ENCODE results near the gene SUPT5H.

The SUPT5H gene

DNA sequence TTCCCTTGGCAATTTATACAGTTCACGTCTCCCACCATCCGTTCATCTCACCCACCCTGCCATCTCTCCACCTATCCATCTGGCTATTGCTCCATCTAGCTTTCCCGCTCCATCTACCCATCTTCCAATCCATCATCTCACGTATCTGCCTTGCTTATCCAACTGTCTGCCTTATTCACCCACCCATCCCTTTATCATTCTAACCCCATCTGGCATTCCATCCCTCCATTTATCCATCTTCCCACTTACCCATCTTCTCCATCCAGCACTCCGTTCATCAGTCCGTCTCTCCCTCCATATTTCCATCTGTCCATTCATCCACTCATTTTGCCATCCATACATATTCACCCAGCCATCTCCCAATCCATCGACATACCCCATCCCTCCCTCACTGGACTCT lies 19.6 kb upstream of the SUPT5H start:
- TF ChIP-seq ZC3H10 (CRISPR knock-in tag; IDR thresholded peaks at IDR 0.05) (no peak), ZFP30 (CRISPR knock-in tag; IDR thresholded peaks at IDR 0.05) (no peak), ZNF8 (CRISPR knock-in tag; IDR thresholded peaks at IDR 0.05) (no peak), CSDC2 (CRISPR knock-in tag; IDR thresholded peaks at IDR 0.05) (no peak), ISL1 (CRISPR knock-in tag; IDR thresholded peaks at IDR 0.05) (no peak), TCF4 (CRISPR knock-in tag; IDR thresholded peaks at IDR 0.05; ENCODE audit: borderline replicate concordance) (no peak), PPARA (CRISPR knock-in tag; IDR thresholded peaks at IDR 0.05; ENCODE audit: borderline replicate concordance) (no peak), ESRRG (CRISPR knock-in tag; IDR thresholded peaks at IDR 0.05) (no peak), SNAI2 (CRISPR knock-in tag; IDR thresholded peaks at IDR 0.05) (no peak), ZNF70 (CRISPR knock-in tag; IDR thresholded peaks at IDR 0.05) (no peak)
- TF ChIP-seq, protein P1, sequence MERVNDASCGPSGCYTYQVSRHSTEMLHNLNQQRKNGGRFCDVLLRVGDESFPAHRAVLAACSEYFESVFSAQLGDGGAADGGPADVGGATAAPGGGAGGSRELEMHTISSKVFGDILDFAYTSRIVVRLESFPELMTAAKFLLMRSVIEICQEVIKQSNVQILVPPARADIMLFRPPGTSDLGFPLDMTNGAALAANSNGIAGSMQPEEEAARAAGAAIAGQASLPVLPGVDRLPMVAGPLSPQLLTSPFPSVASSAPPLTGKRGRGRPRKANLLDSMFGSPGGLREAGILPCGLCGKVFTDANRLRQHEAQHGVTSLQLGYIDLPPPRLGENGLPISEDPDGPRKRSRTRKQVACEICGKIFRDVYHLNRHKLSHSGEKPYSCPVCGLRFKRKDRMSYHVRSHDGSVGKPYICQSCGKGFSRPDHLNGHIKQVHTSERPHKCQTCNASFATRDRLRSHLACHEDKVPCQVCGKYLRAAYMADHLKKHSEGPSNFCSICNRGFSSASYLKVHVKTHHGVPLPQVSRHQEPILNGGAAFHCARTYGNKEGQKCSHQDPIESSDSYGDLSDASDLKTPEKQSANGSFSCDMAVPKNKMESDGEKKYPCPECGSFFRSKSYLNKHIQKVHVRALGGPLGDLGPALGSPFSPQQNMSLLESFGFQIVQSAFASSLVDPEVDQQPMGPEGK (CRISPR knock-in tag; IDR thresholded peaks at IDR 0.05; ENCODE audit: borderline replicate concordance), result no peak
- TF ChIP-seq, protein P2, sequence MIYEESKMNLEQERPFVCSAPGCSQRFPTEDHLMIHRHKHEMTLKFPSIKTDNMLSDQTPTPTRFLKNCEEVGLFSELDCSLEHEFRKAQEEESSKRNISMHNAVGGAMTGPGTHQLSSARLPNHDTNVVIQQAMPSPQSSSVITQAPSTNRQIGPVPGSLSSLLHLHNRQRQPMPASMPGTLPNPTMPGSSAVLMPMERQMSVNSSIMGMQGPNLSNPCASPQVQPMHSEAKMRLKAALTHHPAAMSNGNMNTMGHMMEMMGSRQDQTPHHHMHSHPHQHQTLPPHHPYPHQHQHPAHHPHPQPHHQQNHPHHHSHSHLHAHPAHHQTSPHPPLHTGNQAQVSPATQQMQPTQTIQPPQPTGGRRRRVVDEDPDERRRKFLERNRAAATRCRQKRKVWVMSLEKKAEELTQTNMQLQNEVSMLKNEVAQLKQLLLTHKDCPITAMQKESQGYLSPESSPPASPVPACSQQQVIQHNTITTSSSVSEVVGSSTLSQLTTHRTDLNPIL (CRISPR knock-in tag; IDR thresholded peaks at IDR 0.05; ENCODE audit: low read depth), result no peak
- TF ChIP-seq, protein P3, sequence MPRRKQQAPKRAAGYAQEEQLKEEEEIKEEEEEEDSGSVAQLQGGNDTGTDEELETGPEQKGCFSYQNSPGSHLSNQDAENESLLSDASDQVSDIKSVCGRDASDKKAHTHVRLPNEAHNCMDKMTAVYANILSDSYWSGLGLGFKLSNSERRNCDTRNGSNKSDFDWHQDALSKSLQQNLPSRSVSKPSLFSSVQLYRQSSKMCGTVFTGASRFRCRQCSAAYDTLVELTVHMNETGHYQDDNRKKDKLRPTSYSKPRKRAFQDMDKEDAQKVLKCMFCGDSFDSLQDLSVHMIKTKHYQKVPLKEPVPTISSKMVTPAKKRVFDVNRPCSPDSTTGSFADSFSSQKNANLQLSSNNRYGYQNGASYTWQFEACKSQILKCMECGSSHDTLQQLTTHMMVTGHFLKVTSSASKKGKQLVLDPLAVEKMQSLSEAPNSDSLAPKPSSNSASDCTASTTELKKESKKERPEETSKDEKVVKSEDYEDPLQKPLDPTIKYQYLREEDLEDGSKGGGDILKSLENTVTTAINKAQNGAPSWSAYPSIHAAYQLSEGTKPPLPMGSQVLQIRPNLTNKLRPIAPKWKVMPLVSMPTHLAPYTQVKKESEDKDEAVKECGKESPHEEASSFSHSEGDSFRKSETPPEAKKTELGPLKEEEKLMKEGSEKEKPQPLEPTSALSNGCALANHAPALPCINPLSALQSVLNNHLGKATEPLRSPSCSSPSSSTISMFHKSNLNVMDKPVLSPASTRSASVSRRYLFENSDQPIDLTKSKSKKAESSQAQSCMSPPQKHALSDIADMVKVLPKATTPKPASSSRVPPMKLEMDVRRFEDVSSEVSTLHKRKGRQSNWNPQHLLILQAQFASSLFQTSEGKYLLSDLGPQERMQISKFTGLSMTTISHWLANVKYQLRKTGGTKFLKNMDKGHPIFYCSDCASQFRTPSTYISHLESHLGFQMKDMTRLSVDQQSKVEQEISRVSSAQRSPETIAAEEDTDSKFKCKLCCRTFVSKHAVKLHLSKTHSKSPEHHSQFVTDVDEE (CRISPR knock-in tag; IDR thresholded peaks at IDR 0.05), result no peak
- ATAC-seq, result no peak

DNA sequence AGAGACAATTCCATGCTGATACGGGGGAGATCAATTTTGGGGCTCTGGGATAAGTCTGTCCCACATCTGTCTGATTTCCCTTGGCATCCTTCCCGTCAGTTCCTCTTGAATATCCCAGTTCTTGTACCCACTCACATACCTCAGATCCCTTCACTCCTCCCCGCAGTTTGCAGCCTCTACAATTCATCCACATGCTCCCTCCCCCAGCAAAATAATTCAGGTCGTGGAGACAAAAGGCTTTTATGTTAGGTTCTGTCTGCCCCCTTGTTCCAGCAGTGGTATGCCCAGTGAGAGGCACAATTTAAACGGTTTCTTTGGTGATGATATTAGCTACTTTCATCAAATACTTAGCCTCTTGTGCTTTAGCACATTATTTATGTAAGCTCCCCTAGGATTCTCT lies 19.2 kb upstream of the SUPT5H start:
- no peak for ATAC-seq
- TF ChIP-seq BACH2 (CRISPR knock-in tag; IDR thresholded peaks at IDR 0.05; ENCODE audit: borderline replicate concordance) (no peak), RARB (CRISPR knock-in tag; IDR thresholded peaks at IDR 0.05) (no peak)
- TF ChIP-seq, protein P4, sequence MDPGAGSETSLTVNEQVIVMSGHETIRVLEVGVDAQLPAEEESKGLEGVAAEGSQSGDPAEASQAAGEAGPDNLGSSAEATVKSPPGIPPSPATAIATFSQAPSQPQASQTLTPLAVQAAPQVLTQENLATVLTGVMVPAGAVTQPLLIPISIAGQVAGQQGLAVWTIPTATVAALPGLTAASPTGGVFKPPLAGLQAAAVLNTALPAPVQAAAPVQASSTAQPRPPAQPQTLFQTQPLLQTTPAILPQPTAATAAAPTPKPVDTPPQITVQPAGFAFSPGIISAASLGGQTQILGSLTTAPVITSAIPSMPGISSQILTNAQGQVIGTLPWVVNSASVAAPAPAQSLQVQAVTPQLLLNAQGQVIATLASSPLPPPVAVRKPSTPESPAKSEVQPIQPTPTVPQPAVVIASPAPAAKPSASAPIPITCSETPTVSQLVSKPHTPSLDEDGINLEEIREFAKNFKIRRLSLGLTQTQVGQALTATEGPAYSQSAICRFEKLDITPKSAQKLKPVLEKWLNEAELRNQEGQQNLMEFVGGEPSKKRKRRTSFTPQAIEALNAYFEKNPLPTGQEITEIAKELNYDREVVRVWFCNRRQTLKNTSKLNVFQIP (CRISPR knock-in tag; IDR thresholded peaks at IDR 0.05; ENCODE audit: borderline replicate concordance, low read depth), result no peak

DNA sequence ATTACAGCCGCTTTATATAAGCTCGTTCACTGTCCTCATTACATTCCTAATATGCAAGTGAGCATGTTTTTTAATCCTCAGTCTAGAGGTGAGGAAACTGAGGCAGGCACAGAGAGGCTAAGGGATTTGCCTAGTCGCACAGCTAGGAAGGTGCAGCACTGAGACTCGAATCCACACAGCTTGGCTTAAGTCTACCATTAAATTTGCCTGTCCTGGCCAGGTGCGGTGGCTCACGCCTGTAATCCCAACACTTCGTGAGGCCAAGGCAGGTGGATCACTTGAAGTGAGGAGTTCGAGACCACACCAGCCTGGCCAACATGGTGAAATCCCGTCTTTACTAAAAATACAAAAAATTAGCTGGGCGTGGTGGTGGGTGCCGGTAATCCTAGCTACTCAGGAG lies 17.7 kb upstream of the SUPT5H start:
- ATAC-seq, result no peak
- TF ChIP-seq BACH2 (CRISPR knock-in tag; IDR thresholded peaks at IDR 0.05; ENCODE audit: borderline replicate concordance) (no peak), ZFP30 (CRISPR knock-in tag; IDR thresholded peaks at IDR 0.05) (no peak), SNAI2 (CRISPR knock-in tag; IDR thresholded peaks at IDR 0.05) (no peak), TCF4 (CRISPR knock-in tag; IDR thresholded peaks at IDR 0.05; ENCODE audit: borderline replicate concordance) (no peak), GLIS3 (CRISPR knock-in tag; IDR thresholded peaks at IDR 0.05) (no peak), ZNF8 (CRISPR knock-in tag; IDR thresholded peaks at IDR 0.05) (no peak), OSR1 (CRISPR knock-in tag; IDR thresholded peaks at IDR 0.05) (no peak), ISL1 (CRISPR knock-in tag; IDR thresholded peaks at IDR 0.05) (no peak), ARNTL (CRISPR knock-in tag; IDR thresholded peaks at IDR 0.05; ENCODE audit: borderline replicate concordance, low read depth) (no peak), ZFP3 (CRISPR knock-in tag; IDR thresholded peaks at IDR 0.05) (no peak), TOX (CRISPR knock-in tag; IDR thresholded peaks at IDR 0.05; ENCODE audit: borderline replicate concordance) (no peak), ESRRG (CRISPR knock-in tag; IDR thresholded peaks at IDR 0.05) (no peak), ZC3H10 (CRISPR knock-in tag; IDR thresholded peaks at IDR 0.05) (no peak), ZNF70 (CRISPR knock-in tag; IDR thresholded peaks at IDR 0.05) (no peak)
- TF ChIP-seq, protein P3 (CRISPR knock-in tag; IDR thresholded peaks at IDR 0.05), result no peak
- TF ChIP-seq, protein P5, sequence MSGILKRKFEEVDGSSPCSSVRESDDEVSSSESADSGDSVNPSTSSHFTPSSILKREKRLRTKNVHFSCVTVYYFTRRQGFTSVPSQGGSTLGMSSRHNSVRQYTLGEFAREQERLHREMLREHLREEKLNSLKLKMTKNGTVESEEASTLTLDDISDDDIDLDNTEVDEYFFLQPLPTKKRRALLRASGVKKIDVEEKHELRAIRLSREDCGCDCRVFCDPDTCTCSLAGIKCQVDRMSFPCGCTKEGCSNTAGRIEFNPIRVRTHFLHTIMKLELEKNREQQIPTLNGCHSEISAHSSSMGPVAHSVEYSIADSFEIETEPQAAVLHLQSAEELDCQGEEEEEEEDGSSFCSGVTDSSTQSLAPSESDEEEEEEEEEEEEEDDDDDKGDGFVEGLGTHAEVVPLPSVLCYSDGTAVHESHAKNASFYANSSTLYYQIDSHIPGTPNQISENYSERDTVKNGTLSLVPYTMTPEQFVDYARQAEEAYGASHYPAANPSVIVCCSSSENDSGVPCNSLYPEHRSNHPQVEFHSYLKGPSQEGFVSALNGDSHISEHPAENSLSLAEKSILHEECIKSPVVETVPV (CRISPR knock-in tag; IDR thresholded peaks at IDR 0.05), result no peak
- TF ChIP-seq, protein P4 (CRISPR knock-in tag; IDR thresholded peaks at IDR 0.05; ENCODE audit: borderline replicate concordance, low read depth), result no peak
- TF ChIP-seq, protein P2 (CRISPR knock-in tag; IDR thresholded peaks at IDR 0.05; ENCODE audit: low read depth), result no peak
